Right lobe of liver (tissue), 4 donors: ENCODE measurements around the gene MYCBP2.

Source experiments
- CTCF ChIP-seq, 4 donors: fragments of 200-600 bp in 3 of 4; fragments of 450-650 bp in 1 of 4; IDR thresholded peaks; one replicate each; pipeline versions ENCODE4 v1.5.1 to v1.8.0; 2016 to 2022; ENCODE audit warnings: antibody characterized with exemption in 4 of 4, mild to moderate bottlenecking in 2 of 4
- POLR2A ChIP-seq: fragments of 450-650 bp; IDR thresholded peaks from one replicate; pipeline ENCODE4 v1.6.1; 2017; ENCODE audit warnings: antibody characterized with exemption, mild to moderate bottlenecking
- donor health status: DM: no; HTN: no; CAD: no.
- donor health status: DM: no; HTN: no; CAD: no.
- donor health status: DM: no; HTN: yes; CAD: no.

- no peak for TF ChIP-seq CTCF (IDR thresholded peaks at IDR 0.05)
- no peak for TF ChIP-seq POLR2A
These were observed 47.9 kb upstream of the MYCBP2 start for GRCh38 chr13:77374786-77375185.
